Loucy (cell line): ENCODE measurements around the gene CNKSR3.

Source experiments
- H2AFZ ChIP-seq: fragments of 200-600 bp; sonication (generic); 2 replicates; pipeline ENCODE4 v1.6.0; 2016; ENCODE audit warnings: antibody characterized with exemption, mild to moderate bottlenecking, low read length, moderate library complexity
- H3F3A ChIP-seq: fragments of 200-600 bp; 2 replicates; pipeline ENCODE4 v1.6.0; 2016; ENCODE audit warnings: antibody characterized with exemption, low read depth, mild to moderate bottlenecking
- H3K27me3 ChIP-seq: fragments of 200-600 bp; sonication (generic); 2 replicates; pipeline ENCODE4 v1.6.1; 2014; ENCODE audit warnings: low read length, mild to moderate bottlenecking; ENCODE audit not compliant: insufficient read depth, poor library complexity, severe bottlenecking
- H3K36me3 ChIP-seq: fragments of 200-600 bp; sonication (generic); 2 replicates; pipeline ENCODE4 v1.6.1; 2016; ENCODE audit warnings: low read length; ENCODE audit not compliant: insufficient read depth
- H3K4me1 ChIP-seq: fragments of 200-600 bp; sonication (generic); 2 replicates; pipeline ENCODE4 v1.5.1; 2014; ENCODE audit warnings: low read length, mild to moderate bottlenecking; ENCODE audit not compliant: insufficient read depth, poor library complexity, severe bottlenecking
- H3K4me2 ChIP-seq: fragments of 200-600 bp; sonication (generic); 2 replicates; pipeline ENCODE4 v1.6.0; 2014; ENCODE audit warnings: antibody characterized with exemption, low read length, low read depth, mild to moderate bottlenecking; ENCODE audit not compliant: poor library complexity, severe bottlenecking
- H3K4me3 ChIP-seq: fragments of 200-600 bp; sonication (generic); 2 replicates; pipeline ENCODE4 v1.5.1; 2014; ENCODE audit warnings: low read length, mild to moderate bottlenecking, mixed read lengths; ENCODE audit not compliant: poor library complexity, severe bottlenecking
- H3K79me2 ChIP-seq: fragments of 200-600 bp; sonication (generic); 2 replicates; pipeline ENCODE4 v1.6.1; 2014; ENCODE audit warnings: low read length; ENCODE audit not compliant: insufficient read depth
- H3K9ac ChIP-seq: fragments of 200-600 bp; sonication (generic); 2 replicates; pipeline ENCODE4 v1.6.0; 2014; ENCODE audit warnings: mild to moderate bottlenecking, low read depth, low read length, moderate library complexity; ENCODE audit not compliant: poor library complexity, severe bottlenecking
- H3K9me2 ChIP-seq: fragments of 200-600 bp; sonication (generic); replicated peaks from 2 replicates; pipeline ENCODE4 v1.6.1; 2016; ENCODE audit warnings: low read depth, low read length, mixed read lengths
- H3K9me3 ChIP-seq: fragments of 200-600 bp; sonication (generic); 2 replicates; pipeline ENCODE4 v1.6.1; 2014; ENCODE audit warnings: mild to moderate bottlenecking, antibody characterized with exemption, low read length, low read depth; ENCODE audit not compliant: insufficient read depth
- H4K20me1 ChIP-seq: fragments of 200-600 bp; sonication (generic); 2 replicates; pipeline ENCODE4 v1.6.0; 2014; ENCODE audit warnings: antibody characterized with exemption, low read length, mild to moderate bottlenecking; ENCODE audit not compliant: insufficient read depth, poor library complexity, severe bottlenecking
- EZH2phosphoT487 ChIP-seq: fragments of 200-600 bp; IDR thresholded peaks from 2 replicates; pipeline ENCODE4 v1.6.1; 2018; ENCODE audit warnings: antibody characterized with exemption, mild to moderate bottlenecking, moderate library complexity, borderline replicate concordance
- TF ChIP-seq, protein P1 (sequence below): fragments of 200-600 bp; sonication (generic); conservative IDR thresholded peaks from 2 replicates; pipeline ENCODE4 v1.5.1; 2014; ENCODE audit warnings: mild to moderate bottlenecking, antibody characterized with exemption, low read length

CNKSR3 gene

GRCh38 chr6:154522576-154522975 is 12.1 kb upstream of the CNKSR3 start:
- TF ChIP-seq, protein P1, sequence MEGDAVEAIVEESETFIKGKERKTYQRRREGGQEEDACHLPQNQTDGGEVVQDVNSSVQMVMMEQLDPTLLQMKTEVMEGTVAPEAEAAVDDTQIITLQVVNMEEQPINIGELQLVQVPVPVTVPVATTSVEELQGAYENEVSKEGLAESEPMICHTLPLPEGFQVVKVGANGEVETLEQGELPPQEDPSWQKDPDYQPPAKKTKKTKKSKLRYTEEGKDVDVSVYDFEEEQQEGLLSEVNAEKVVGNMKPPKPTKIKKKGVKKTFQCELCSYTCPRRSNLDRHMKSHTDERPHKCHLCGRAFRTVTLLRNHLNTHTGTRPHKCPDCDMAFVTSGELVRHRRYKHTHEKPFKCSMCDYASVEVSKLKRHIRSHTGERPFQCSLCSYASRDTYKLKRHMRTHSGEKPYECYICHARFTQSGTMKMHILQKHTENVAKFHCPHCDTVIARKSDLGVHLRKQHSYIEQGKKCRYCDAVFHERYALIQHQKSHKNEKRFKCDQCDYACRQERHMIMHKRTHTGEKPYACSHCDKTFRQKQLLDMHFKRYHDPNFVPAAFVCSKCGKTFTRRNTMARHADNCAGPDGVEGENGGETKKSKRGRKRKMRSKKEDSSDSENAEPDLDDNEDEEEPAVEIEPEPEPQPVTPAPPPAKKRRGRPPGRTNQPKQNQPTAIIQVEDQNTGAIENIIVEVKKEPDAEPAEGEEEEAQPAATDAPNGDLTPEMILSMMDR: no peak
- TF ChIP-seq EZH2phosphoT487: no peak
- Histone ChIP-seq H3F3A (no peaks in the 10 kb centered on the region), H3K9me3 (no peaks in the 10 kb centered on the region), H3K4me1 (no peaks in the 10 kb centered on the region), H3K36me3 (no peaks in the 10 kb centered on the region), H3K79me2 (no peaks in the 10 kb centered on the region), H4K20me1 (no peaks in the 10 kb centered on the region), H3K4me2 (no peak overlapping the region), H2AFZ (no peak overlapping the region), H3K27me3 (peaks cover 3% of the 10 kb centered on the region), H3K4me3 (no peak overlapping the region), H3K9ac (no peak overlapping the region), H3K9me2 (no peaks in the 10 kb centered on the region)

DNA sequence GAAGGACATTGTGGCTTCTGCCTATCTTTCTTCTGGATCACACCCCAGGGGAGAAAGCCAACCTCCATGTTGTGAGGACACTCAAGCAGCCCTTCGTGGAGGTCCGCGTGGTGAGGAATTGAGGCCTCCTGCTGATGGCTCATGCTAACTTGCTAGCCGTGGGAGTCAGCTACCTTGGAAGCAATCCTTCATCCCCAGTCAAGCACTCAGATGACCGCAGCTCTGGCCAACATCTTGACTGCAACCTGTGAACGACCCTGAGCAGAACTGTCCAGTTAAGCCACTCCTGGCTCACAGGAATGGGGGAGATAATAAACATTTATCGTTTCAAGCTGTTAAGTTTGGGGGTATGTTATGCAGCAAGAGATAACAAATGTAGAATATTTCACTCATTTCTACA is 10.9 kb upstream of the CNKSR3 start:
- H3K4me1 ChIP-seq: no peaks in the 10 kb centered on the region
- no peaks in the 10 kb centered on the region for H3K9me2 ChIP-seq
- no peaks in the 10 kb centered on the region for H3K9me3 ChIP-seq
- no peaks in the 10 kb centered on the region for H3K79me2 ChIP-seq
- H4K20me1 ChIP-seq: no peaks in the 10 kb centered on the region
- TF ChIP-seq, protein P1: no peak
- no peak overlapping the region for H3K9ac ChIP-seq
- H3K4me3 ChIP-seq: no peak overlapping the region
- H2AFZ ChIP-seq: no peak overlapping the region
- H3K36me3 ChIP-seq: no peaks in the 10 kb centered on the region
- no peak overlapping the region for H3K4me2 ChIP-seq
- no peaks in the 10 kb centered on the region for H3F3A ChIP-seq
- peaks cover 3% of the 10 kb centered on the region for H3K27me3 ChIP-seq

DNA sequence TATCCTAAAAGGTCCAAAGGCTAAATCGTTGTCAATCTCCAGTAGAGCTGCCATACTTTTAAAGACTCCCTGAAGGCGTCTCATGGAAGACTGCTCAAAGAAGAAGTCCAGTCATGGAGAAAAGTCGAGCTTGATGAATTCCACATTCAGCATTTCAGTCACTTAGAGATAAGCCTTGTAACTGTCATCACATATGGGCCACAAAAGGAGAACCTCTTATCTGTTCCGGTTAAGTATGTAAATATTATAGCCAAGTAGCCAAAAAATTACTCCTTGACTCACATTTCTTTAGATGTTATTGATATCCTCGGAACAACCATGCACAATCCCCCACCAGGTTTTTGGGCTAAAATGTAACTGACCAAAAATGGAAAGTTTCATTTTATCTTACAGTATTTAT is 9.8 kb upstream of the CNKSR3 start:
- no peak overlapping the region for H3K9ac ChIP-seq
- H3K9me2 ChIP-seq: no peaks in the 10 kb centered on the region
- H2AFZ ChIP-seq: no peak overlapping the region
- no peak overlapping the region for H3K4me3 ChIP-seq
- peaks cover 3% of the 10 kb centered on the region for H3K27me3 ChIP-seq
- H3K36me3 ChIP-seq: no peaks in the 10 kb centered on the region
- TF ChIP-seq, protein P1: no peak
- TF ChIP-seq EZH2phosphoT487: no peak
- H3F3A ChIP-seq: no peaks in the 10 kb centered on the region
- no peaks in the 10 kb centered on the region for H3K9me3 ChIP-seq
- no peaks in the 10 kb centered on the region for H3K4me1 ChIP-seq
- H4K20me1 ChIP-seq: no peaks in the 10 kb centered on the region
- no peak overlapping the region for H3K4me2 ChIP-seq
- no peaks in the 10 kb centered on the region for H3K79me2 ChIP-seq
